Measurements from ENCODE around the gene CLEC19A.
"Not testable (repeated sequence)": the region's sequence is repeated elsewhere in the genome, so short reads cannot be mapped to it uniquely, and the experiment has no call there.

The CLEC19A gene

DNA sequence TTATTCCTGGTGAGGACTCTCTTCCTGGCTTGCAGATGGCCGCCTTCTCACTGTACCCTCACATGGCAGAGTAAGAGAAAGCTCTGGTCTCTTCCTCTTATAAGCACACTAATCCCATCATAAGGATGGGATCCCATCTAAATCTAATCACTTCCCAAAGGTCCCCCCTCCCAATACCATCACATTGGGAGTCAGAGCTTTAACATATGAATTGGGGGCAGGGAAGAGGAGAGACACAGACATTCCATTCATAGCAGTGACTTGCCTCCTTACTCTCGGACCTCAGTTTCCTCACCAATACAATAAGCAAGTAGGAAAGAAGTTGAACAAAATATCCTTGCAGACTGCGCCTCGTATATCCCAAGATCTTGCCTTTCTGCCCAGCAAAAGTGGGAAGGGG, 1.7 kb downstream of the CLEC19A start:
- FAIRE-seq = no peak

DNA sequence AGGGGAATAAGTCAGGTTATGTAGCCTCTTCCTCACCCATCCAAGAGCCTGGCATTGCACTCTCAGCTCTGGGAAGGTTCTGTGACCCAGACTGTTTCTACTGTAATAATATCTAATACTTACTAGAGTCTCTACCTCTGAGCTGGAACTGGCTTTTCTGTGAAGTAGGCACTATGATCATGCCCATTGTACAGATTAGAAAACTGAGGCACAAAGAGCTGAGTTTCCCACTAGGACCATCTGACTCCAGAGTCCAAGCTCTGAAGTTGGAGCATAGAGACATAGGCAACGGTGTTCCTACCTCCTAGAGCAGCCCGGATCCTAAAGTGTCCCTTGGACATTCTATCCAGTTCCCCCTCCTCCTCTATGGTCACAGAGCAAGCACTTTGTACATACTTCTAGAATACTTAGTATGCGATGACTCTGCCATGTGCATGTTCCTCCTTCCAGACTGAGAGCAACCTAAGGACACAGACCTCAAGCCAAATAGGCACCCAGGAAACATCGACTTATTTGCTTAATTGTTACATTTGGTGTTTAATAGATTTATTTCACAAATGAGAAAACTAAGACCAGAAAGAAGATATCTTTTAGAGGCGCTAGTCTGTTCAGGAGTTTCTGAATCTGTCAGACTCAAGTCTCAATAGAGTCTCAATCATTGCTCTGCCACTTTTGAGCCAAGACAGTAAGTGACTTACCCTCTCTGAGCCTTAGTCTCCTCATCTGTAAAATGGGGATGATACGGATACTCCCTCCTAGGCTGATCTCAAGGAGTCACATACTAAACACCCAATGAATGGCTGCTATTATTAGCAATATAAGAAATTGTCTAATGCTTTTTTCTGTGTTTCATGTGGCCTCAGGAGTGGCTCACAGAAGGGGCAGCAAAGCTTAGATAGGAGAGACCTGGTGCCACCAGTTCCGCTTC, 3.6 kb downstream of the CLEC19A start:
- FAIRE-seq = no peak

DNA sequence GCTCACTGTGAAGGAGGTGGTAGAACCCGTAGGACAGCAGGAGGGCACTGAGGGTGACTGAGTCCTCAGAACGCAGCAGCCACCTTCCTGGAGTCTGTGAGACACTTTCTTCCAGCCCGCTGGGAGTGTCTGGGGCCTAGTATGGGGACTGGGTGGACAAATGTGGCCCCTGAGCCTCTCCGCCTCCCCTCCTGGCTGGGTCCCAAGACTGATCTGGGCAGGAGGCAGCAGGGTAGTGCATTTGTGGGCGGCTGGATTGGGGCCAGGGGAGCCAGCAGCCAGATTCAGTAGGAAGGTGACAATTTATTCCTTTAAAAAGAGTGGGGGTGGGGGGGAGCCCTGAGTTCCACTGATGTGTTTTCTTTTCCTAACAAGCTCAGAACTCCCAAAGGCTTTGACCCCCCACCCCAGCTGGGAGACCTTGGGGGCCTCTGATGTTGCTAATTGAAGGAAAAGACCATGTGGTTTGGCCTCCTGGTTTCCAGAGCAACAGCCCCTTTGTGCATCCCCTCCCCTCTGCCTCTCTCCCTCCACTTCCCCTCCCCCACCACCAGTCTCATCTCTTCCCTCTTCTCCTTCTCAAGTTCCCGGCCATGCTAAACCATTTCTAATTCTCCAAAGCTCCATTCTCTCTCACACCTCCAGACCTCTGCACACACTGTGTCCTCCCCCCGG, 4.4 kb downstream of the CLEC19A start:
- FAIRE-seq = no peak

DNA sequence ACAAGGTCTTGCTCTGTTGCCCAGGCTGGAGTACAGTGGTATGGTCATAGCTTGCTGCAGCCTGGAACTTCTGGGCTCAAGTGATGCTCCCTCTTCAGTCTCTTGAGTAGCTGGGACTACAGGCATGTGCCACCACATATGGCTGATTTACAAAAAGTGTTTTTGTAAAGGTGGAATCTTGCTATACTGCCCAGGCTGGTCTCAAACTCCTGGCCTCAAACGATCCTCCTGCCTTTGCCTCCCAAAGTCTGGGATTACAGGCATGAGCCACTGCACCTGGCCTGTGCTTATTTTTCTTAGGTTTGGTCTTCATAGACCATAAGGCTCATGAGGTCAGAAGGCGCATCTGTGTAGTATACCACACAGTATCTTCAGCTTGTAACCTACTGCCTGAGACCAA, 5.3 kb downstream of the CLEC19A start:
- FAIRE-seq = no peak

DNA sequence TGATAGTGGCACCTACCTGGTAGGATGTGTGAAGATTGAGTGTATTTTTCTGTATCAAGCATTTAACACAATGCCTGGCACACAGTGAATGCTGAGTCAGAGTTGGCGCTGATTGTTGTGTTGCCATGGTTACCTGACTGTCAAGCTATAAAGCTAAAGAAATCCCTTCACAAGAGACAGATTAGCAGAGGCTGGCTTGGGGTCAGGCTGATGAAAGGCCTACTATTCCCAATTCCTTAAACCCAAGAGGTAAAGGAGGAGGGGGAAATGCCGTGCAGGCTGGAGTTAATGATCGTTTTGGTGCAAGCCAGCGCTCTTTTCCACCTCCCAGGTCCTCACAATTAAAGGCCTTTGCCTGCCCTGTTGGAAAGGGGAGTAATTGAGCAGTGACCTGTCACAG, 5.9 kb downstream of the CLEC19A start:
- FAIRE-seq = no peak

DNA sequence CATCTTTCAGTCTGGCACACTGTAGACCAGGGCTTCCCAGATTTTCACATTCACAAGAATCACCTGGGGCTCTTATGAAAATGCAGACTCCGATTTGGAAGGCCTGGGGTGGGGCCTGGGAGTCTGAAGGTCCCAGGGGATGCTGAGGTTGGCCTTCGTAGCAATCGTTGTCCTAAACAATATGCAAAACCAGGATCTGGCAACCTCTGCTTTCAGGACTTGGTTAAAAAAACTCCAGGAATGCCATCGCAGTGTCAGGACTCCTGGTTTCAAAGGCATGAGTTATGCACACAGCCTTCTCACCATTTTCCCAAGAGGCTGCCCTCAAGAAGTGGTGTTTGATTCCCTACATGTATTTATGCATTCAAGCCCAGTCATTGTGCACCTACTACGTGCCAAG, 6.7 kb downstream of the CLEC19A start:
- no peak for FAIRE-seq

DNA sequence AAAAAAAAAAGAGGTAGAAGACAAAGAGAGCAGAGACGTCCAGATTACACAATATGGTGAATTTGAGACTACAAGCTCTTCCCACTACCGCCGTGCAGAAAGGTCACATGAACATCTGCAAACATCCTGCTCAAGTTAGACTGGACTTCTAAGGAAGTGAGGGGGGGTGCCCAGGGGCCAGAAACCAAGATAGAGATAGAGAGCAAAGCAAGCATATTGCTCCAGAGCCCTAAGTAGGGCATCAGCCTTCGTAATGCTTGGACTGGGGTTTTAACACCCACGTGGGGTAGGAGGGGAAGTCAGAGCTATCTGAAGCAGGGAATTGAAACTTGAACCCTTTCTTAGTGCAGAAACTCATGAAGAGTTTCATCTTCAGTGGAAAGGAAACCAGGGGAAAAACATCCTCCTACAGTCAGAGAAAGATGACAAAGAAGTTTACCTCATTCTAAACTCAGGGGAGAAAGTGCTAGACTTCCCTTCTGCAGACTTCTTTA, 8.7 kb downstream of the CLEC19A start:
- FAIRE-seq = no peak

DNA sequence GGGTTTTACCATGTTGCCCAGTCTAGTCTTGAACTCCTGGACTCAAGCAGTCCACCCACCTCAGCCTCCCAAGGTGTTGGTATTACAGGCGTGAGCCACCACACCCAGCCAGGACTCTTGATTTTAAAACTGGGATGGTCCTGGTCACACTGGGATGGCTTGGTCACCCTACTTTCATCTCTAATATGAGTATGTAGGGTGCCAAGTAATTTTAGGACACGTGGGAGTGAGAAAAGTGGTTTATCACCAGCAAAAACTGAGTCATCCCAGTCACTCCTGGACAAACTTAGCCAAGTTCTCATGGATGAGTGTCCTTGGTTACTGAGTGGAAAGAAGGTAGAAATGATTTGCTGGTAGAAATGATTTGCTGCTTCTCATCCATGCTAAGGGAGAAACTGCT, 9.9 kb downstream of the CLEC19A start:
- FAIRE-seq = no peak

DNA sequence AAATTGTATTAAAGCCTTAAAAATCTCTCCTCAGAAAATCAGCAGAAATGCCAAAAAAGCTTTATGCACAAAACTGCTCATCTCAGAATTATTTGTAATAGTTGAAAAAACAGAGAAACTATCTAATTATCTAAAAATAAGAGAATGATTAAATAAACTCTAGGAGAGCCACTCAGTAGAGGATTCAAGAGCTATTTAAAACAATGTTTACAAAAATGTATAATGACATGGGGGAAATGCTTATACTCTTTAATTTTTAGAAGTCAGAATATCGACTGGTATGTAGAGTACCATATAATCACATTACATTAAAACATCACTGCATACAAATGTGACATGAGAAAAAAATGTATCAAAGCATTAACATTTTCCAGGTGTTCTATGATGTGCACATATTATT, 11.9 kb downstream of the CLEC19A start:
- FAIRE-seq = no peak

DNA sequence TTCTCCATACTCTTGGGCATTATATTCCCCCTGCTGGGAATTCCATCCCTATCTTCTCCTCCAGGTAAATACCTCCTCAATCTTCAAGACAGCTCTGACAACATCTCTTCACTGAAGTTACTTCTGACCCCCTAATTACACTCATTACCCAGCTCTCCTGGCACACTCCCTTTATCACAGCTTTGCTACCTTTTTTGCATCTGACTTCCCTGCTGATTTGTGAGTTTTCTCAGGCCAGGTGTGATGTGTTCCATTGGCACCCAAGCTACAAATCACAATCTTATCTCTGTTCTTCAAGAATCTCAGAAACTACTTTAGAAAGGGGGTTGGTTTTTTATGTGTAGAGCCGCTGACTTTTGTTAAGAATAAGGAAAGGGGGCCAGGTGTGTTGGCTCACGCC, 14.0 kb downstream of the CLEC19A start:
- FAIRE-seq = no peak

DNA sequence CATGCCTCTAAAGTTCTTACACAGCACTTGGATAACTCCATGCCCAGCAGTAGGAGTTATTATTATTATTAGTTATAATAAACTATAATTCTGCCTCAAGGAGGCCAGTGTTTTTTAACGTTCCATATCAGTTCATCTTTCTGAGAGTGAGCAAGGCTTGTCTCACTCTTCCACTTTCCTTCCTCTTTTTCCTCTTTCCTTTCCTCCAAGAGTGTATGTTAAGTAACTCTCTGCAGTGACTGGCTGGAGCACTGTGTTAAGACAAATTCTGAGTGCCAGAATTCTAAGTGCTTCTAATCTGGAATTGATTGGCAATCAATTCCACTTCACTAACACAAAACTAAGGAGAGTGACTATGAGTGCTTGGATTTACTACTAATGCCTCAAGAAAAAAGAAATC, 16.4 kb downstream of the CLEC19A start:
- no peak for FAIRE-seq

DNA sequence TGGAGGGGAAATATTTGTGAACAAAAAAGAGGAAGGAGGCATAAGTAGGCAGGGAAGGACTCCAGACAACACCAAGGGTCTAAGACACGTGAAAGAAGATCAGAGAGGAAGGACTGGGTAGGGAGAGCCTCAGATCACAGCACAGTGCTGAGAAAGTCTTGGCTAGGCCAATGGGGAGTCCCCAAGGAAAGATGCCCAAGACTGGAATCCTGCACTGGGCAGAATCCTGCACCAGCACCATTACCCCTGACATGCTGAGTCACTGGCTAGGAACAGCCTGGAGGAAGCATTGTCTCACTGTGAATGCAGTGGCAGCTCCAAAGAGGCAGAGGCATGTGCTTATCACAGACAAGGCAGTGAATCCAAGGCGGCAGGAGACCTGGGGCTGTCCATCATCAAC, 19.2 kb downstream of the CLEC19A start:
- FAIRE-seq = no peak

DNA sequence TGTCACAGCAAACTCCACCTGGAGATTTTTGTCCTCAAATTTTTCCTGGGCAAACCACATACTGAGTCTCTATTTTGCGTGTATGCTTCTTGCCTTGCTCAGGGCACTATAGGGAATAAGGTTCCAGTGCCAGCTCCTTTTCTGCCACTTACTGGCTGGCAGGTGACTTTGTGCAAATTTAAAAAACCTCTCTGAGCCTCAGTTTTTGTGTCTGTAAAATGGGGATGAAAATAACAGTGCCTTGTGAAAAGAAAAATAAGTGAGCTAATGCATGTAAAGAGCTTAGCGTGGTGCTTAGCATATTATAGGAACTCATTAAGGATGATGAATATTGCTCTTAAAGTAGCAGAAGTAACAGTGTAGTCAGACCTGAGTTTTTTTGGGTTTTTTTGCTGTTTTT, 19.9 kb downstream of the CLEC19A start:
- no peak for FAIRE-seq

DNA sequence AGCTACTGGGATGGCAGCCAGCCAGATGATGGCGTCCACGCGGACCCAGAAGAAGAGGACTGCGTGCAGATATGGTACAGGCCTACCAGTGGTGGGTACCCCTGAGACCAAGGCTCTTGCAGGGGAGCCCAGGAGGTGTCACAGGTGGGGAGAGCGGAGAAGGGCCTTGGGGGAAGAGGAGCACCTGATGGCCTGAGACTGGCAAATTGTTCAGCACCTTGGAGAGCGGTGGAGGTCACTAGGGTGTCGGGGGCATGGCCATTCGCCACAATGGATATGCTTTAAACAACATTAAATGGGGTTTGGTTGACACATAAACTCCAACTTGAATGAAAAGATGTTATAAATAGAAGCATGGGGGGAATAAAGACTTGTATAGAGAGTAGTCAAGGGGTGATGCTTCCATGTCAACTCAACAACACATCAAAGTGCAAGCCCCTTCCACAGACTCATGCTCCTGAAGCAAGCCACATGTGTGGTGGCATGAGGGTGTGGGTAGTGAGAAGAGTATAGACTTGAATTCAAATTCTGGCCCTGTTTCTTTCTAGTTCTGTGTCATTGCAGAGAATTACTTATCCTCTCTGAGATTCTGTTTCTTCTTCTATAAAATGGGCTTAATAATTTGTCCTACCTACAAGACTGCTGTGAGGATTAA, 22.2 kb downstream of the CLEC19A start:
- no peak for FAIRE-seq

DNA sequence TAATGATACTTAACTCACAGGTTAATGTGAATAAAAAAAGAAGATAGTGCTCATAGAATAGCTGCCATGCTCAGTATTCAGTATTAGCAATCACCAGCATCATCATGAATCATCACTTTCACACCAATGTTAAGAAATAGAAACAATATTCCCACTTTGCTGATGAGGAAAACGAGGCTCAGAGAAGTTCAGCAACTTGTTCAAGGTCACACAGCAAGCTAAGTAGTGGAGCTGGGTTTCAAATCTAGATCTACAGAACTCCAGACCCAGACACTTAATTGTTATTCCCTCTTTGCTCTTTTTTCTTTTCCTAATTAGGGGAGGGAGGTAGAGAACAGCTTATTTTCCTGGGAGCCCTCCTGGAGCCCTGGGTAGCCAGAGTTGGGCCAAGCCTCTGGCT, 22.9 kb downstream of the CLEC19A start:
- FAIRE-seq = no peak

DNA sequence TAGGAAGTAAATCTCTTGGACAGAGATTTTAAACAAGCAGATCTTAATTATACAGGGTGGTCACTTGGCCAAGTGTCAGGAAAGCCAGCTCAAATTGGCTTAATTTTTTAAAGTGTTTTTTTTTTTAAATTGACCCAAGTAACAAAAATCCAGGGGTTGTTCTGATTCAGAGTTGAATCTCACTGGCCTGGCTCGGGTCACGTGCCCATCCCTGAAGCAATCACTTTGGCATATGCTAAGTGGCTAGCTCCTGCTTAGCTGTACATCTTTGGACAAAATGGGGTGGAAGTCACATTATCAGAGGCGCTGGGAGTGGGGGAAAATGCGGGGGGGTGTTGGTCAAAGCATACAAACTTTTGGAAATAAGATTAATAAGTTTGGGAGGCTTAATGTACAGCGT, 23.6 kb downstream of the CLEC19A start:
- no peak for FAIRE-seq

DNA sequence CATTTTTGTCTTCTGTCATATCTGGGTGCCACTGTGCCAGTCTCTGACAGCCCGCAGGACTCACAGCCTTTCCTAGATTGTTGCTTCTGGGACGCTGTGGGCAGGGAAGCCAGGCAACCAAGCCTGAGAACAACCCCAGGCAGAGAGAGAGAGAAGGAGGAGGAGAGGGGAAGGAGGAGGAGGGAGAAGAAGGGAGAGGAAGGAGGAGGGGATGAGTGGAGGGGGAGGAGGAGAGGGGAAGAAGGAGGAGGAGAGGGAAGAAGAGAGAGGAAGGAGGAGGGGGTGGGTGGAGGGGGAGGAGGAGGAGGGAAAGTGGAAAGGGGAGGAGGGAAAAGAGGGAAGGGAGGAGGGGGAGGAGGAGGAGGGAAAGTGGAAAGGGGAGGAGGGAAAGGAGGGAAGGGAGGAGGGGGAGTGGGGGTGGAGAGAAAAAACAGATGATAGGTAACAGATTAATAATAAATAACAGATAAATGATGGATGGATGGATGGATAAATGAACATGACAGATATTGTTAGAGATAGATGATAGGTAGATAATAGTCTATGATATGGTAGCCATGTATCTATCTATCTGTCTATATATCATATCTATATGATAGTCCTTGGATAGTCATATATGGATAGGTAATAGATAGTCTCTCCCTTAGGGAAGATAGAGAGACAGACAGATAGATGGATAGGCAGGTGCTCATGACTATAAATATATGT, 29.3 kb downstream of the CLEC19A start:
- FAIRE-seq = no peak

DNA sequence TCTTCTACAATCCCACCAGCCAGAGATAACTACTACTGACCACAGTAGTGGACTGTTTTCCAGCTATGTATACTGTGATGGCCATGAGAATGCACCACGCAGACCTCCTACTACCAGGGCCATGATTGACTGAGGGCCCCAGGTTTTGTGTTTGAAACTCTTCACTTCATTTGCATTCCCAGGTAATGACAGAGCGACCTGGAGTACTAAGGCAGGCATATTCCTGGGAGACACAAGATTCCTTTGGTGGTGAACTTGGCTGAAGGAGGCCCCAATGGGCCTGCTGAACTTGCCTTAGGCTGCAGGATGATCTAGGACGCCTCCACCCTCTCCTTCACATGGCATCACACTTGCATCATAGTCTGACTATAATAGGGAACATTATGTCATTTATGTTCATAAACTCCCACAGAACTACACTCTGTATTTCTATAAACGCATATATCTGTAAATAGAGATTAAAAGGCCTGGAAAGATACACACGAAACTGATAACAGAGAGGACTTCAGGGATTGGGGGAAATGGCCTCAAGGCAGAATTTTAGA, 30.4 kb downstream of the CLEC19A start:
- FAIRE-seq = no peak

DNA sequence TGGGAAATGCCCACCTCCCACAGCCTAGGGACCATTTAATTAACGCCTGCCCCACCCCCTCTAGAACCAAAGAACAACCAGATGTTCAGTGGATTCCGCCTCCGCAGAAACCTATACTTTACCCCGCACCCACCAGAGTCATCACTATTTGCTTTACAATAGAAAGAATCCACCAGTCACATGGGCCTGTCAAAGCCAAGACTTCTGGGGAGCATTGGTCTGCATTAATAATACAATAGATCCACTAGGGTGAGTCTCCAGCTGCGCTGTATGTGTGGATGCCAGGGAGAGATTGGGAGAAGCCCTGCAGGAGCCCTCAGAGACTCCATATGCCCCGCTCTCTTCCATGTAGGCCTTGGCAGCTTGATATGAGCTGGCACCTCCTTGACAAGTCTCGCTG, 31.3 kb downstream of the CLEC19A start:
- FAIRE-seq = no peak

DNA sequence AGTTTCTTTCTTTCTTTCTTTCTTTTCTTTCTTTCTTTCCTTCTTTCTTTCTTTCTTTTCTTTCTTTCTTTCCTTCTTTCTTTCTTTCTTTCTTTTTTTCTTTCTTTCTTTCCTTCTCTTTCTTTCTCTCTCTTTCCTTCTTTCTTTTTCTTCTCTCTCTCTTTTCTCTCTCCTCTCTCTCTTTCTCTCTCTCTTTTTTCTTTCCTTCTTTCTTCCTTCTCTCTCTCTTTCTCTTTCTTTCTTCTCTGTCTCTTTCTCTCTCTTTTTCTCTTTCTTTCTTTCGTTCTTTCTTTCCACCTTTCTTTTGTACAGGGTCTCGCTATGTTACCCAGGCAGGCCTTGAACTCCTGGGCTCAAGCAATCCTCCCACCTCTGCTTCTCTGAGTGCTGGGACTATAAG, 35.7 kb downstream of the CLEC19A start:
- not testable (repeated sequence) for FAIRE-seq

DNA sequence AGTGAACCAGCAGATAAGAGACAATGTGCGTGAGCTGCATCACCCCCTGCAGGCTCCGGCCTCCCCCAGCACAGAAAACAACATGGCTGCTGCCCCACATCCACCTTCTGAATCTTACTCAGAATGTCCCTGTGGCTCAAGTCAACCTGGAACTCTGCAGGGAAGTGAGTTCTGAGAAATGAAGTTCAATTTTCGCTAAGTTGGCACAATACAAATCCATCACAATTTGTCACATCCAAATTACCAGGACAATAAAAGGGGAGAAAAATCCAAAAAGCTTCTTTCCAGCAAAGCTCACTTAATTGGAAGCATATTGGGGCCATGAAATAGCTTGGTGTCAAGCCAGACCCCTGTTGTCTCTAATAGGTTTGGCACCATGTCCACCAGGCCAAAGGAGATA, 38.1 kb downstream of the CLEC19A start:
- FAIRE-seq = no peak

DNA sequence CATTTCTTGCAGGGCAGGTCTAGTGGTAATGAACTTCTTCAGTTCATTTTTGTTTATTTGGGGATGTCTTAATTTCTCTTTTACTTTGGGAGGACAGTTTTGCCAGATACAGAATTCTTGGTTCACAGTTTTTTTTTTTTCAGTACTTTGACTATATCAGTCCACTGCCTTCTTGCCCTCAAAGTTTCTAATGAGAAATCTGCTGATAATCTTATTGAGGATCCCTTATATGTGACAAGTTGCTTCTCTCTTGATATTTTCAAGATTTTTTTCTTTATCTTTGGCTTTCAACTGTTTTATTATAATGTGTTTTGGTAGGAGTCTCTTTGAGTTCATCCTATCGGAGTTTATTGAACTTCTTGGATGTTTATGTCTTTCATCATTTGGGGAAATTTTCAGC, 42.8 kb downstream of the CLEC19A start:
- no peak for FAIRE-seq

DNA sequence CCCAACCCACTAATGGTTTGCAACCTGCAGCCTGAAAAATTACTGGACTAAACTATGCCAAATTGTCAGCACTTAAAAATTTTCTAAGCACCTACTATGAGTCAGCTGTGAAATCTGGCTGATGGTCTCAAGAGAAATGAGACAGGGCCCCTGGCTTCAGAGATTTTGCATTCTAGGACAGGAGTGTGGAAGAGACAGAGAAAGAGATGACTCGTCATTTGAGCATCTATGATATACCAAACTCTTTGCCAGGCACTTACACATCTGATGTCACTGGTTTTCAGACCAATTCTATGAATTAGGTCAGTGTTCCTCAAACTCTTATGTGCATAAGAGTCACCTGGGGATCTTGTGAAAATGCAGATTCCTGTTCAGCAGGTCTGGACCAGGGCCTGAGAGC, 44.4 kb downstream of the CLEC19A start:
- FAIRE-seq = no peak
